ENCODE measurements around the gene PNKP. TPM values are rescaled to one million over a fixed set of nuclear protein-coding genes. Genes with fewer than 3 reads are reported as not detected.

The PNKP gene
- total RNA-seq, 1 donor = 42.3 TPM

DNA sequence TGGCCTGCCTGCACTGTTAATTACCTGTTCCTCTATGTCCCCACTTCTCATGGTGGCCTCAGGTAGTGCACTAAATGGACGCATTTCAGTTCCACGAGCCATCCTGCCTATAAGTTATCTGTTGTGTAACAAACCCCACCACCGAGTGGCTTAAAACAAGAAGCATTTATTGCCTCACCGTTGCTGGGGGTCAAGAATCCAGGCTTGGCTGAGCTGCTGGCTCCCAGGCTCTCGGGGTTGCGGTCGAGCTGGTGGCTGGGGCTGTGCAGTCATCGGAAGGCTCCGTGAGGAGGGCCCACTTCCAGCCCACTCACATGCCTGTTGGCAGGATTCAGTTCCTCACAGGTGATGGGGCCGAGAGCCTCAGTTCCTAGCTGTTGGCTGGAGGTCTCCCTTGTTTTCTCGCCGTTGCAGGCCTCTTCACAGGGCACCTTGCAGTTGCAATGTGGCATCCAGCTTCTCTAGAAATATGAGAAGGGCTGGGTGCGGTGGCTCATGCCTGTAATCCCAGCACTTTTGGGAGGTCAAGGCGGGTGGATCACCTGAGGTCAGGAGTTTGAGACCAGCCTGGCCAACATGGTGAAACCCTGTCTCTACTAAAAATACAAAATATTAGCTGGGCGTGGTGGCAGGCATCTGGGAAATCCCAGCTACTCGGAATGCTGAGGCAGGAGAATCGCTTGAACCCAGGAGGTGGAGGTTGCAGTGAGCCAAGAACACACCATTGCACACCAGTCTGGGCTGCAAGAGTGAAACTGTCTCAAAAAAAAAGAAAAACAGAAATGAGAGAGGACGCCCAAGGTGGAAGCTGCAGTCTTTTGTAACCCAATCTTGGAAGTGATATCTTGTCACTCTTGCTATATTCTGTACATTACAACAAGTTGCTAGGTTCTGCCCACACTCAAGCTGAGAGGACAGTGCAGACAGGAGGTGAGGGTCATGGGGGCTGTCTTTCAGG is 23.0 kb downstream of the PNKP start:
- DNase-seq (ENCODE audit: low read depth) = no peak
- TF ChIP-seq CTCF (IDR thresholded peaks at IDR 0.05; ENCODE audit: insufficient read depth, low read length) = no peak
- H3K4me3 ChIP-seq (ENCODE audit: low read depth, low read length) = no peak overlapping the region

- no peak overlapping the region for H3K4me3 ChIP-seq (ENCODE audit: low read depth, low read length)
- TF ChIP-seq CTCF (IDR thresholded peaks at IDR 0.05; ENCODE audit: insufficient read depth, low read length) = no peak
- DNase-seq (ENCODE audit: low read depth) = no peak
These were observed 24.1 kb downstream of the PNKP start for GRCh38 chr19:49843265-49843664.

DNA sequence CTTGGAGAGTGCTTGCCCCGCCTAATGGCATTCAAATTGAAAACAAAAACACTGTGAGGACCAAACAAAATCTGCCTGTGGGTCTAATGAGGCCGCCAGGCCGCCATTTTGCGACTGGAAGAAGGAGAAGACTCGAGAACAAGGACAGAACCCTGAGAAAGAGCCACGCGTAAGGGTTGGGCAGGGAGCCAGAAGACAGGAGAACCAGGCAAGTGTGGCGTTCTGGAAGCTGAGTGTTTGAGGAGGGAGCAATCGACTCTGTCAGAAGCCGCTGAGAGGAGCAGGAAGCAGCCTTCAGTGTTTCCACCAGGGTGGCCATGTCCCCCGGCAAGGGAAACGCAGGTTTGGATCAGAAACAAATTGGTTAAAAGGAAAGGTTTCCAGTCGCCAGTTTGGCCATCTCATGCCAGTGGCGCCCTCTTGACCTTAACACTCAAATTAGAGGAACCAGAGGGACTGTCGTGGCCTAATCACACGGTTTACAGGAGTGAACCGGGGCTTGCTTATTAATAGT is 26.6 kb downstream of the PNKP start:
- TF ChIP-seq CTCF (IDR thresholded peaks at IDR 0.05; ENCODE audit: insufficient read depth, low read length) = no peak
- DNase-seq (ENCODE audit: low read depth) = no peak

DNA sequence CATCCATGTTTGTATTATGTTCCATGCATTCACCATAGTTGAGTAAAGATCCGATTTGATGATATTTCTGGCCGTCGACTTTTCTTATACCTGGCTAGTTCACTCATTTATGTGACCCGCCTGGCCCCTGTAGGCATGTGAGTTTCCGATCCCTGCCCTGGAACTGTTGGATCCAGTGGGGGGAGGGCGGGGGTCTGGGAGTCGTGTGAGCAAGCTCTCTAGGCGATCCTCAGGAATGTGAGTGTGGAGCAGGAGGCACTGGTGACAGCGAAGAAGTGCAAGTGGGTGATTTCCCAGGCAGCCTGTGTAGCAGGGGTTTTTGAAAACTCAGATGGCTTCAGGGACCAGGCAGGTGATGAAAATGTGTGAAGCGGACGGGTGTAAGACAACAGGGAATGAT is 27.1 kb downstream of the PNKP start:
- H3K4me3 ChIP-seq (ENCODE audit: low read depth, low read length) = no peak overlapping the region
- TF ChIP-seq CTCF (IDR thresholded peaks at IDR 0.05; ENCODE audit: insufficient read depth, low read length) = no peak
- DNase-seq (ENCODE audit: low read depth) = no peak

More for the DNA sequence above, 26.6 kb downstream of the PNKP start:
- no peak overlapping the region for H3K4me3 ChIP-seq (ENCODE audit: low read depth, low read length)

DNA sequence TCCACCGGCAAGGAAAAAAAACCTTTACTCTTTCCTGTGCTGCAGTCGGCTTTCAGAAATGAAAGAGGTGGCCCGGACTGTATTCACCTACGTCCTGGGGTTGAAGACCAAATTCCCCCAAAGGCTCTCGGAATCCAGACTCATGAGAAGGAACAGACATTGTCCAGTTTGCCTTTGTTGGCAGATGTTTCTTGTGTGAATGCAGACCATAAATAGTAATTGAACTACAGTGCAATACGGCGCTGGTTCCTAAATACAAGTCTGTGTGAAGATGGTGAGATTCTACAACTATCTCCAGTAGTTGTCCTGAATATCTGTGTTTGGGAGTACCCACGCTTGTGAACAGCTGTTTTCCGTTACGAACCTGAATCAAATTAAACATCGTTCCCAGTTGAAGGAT is 27.7 kb downstream of the PNKP start:
- TF ChIP-seq CTCF (IDR thresholded peaks at IDR 0.05; ENCODE audit: insufficient read depth, low read length) = no peak
- no peak for DNase-seq (ENCODE audit: low read depth)
- H3K4me3 ChIP-seq (ENCODE audit: low read depth, low read length) = no peak overlapping the region

GRCh38 chr19:49838885-49839588 is 28.3 kb downstream of the PNKP start:
- no peak overlapping the region for H3K4me3 ChIP-seq (ENCODE audit: low read depth, low read length)
- TF ChIP-seq CTCF (IDR thresholded peaks at IDR 0.05; ENCODE audit: insufficient read depth, low read length) = no peak
- DNase-seq (ENCODE audit: low read depth) = no peak
